ENCODE measurements around the gene PXDN.

Gene PXDN

DNA sequence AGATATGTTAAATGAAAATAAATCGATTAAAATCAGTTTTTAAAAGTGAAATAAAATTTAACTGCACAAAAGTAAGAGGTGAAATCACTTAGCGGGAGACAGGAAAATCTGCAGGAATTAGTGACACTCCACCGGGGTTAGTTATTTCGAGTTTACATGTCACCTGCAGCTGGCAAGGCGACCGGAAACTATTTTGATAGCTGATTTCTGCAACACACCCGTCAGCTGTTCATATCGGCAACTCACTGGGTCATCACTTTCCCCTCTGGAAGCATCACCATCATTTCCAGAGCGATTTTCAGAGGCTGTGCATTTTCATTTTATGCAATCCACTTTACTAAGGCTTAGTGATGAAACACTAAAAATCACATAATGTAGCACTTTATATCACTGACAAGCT lies 52.9 kb downstream of the PXDN start:
- no peak for DNase-seq (ENCODE audit: low read depth)
- no peak overlapping the region for H3K4me3 ChIP-seq (ENCODE audit: low read depth, low read length)
- no peak for TF ChIP-seq MYC (IDR thresholded peaks at IDR 0.05; ENCODE audit: low read depth, low read length)
- TF ChIP-seq, protein P1, sequence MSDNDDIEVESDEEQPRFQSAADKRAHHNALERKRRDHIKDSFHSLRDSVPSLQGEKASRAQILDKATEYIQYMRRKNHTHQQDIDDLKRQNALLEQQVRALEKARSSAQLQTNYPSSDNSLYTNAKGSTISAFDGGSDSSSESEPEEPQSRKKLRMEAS (IDR thresholded peaks at IDR 0.05; ENCODE audit: low read depth, low read length): no peak
- TF ChIP-seq, protein P2, sequence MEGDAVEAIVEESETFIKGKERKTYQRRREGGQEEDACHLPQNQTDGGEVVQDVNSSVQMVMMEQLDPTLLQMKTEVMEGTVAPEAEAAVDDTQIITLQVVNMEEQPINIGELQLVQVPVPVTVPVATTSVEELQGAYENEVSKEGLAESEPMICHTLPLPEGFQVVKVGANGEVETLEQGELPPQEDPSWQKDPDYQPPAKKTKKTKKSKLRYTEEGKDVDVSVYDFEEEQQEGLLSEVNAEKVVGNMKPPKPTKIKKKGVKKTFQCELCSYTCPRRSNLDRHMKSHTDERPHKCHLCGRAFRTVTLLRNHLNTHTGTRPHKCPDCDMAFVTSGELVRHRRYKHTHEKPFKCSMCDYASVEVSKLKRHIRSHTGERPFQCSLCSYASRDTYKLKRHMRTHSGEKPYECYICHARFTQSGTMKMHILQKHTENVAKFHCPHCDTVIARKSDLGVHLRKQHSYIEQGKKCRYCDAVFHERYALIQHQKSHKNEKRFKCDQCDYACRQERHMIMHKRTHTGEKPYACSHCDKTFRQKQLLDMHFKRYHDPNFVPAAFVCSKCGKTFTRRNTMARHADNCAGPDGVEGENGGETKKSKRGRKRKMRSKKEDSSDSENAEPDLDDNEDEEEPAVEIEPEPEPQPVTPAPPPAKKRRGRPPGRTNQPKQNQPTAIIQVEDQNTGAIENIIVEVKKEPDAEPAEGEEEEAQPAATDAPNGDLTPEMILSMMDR (IDR thresholded peaks at IDR 0.05; ENCODE audit: low read depth, low read length): no peak
- TF ChIP-seq POLR2A (IDR thresholded peaks at IDR 0.05; ENCODE audit: extremely low read depth, insufficient read length): no peak

GRCh38 chr2:1690056-1690775 lies 54.1 kb downstream of the PXDN start:
- H3K4me3 ChIP-seq (ENCODE audit: low read depth, low read length): no peak overlapping the region
- TF ChIP-seq MYC (IDR thresholded peaks at IDR 0.05; ENCODE audit: low read depth, low read length): no peak
- no peak for TF ChIP-seq POLR2A (IDR thresholded peaks at IDR 0.05; ENCODE audit: extremely low read depth, insufficient read length)
- DNase-seq (ENCODE audit: low read depth): no peak

GRCh38 chr2:1688859-1689258 lies 55.5 kb downstream of the PXDN start:
- no peak for TF ChIP-seq POLR2A (IDR thresholded peaks at IDR 0.05; ENCODE audit: extremely low read depth, insufficient read length)
- TF ChIP-seq, protein P2 (IDR thresholded peaks at IDR 0.05; ENCODE audit: low read depth, low read length): no peak
- TF ChIP-seq, protein P1 (IDR thresholded peaks at IDR 0.05; ENCODE audit: low read depth, low read length): no peak
- no peak for TF ChIP-seq MYC (IDR thresholded peaks at IDR 0.05; ENCODE audit: low read depth, low read length)
- no peak overlapping the region for H3K4me3 ChIP-seq (ENCODE audit: low read depth, low read length)

DNA sequence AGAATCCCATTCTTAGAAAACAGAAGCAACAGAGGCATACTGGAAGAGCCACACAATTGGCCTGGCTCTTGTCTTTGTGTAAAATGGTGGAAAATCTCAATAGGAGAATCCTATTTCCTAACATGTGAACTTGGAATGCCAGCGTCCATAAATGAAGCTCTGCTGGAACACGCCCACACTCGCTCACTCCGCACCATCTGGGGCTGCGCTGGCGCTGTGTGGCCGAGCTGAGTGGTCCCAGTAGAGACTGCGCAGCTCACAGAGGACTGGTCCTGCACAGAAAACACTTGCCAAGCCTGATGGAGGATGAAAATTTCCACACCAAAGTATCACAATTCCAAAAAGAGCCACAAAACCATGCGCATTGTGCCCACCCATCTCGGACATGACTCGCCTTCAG lies 56.2 kb downstream of the PXDN start:
- DNase-seq (ENCODE audit: low read depth): no peak
- TF ChIP-seq, protein P1 (IDR thresholded peaks at IDR 0.05; ENCODE audit: low read depth, low read length): no peak
- TF ChIP-seq, protein P2 (IDR thresholded peaks at IDR 0.05; ENCODE audit: low read depth, low read length): no peak
- TF ChIP-seq MYC (IDR thresholded peaks at IDR 0.05; ENCODE audit: low read depth, low read length) (no peak), POLR2A (IDR thresholded peaks at IDR 0.05; ENCODE audit: extremely low read depth, insufficient read length) (no peak)
- H3K4me3 ChIP-seq (ENCODE audit: low read depth, low read length): no peak overlapping the region

More at GRCh38 chr2:1688859-1689258, 55.5 kb downstream of the PXDN start:
- DNase-seq (ENCODE audit: low read depth): no peak

DNA sequence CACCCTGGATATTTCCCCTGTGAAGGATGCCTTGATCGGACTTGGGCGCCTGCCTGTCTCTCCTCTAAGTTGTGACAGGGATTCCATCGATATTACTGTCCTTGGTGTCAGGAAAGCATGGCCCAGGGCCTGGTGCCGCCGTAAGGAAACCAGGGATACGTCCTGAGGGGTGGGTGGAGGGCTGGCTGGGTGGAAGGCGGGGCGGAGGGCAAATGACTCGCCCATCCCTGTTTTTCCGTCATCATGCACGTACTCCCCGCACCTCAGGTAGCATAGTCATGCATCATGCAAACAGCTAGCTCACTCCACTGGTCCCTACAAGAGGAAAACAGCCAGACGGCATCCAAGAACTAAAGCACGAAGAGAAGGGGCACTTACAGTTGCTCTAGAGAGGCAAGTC lies 57.1 kb downstream of the PXDN start:
- H3K4me3 ChIP-seq (ENCODE audit: low read depth, low read length): no peak overlapping the region
- no peak for TF ChIP-seq MYC (IDR thresholded peaks at IDR 0.05; ENCODE audit: low read depth, low read length)
- no peak for TF ChIP-seq POLR2A (IDR thresholded peaks at IDR 0.05; ENCODE audit: extremely low read depth, insufficient read length)
- TF ChIP-seq, protein P1 (IDR thresholded peaks at IDR 0.05; ENCODE audit: low read depth, low read length): no peak
- TF ChIP-seq, protein P2 (IDR thresholded peaks at IDR 0.05; ENCODE audit: low read depth, low read length): no peak
- DNase-seq (ENCODE audit: low read depth): no peak

DNA sequence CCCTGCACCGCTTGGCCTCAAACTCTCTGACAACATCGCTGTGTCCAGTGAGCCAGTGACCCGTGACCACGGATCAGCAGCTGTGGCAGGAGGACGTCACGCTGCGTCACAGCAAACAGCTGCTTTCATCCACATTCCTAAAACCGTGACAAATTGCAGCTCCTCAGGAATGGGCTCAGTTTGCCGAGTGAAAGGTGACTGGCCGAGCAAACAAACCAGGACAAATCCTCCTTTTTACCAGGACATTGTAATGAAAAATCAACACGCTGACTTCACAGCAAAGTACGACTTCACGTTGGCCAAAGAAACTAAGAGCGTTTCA lies 57.6 kb downstream of the PXDN start:
- DNase-seq (ENCODE audit: low read depth): no peak
- no peak overlapping the region for H3K4me3 ChIP-seq (ENCODE audit: low read depth, low read length)

More for the DNA sequence above, 57.6 kb downstream of the PXDN start:
- TF ChIP-seq, protein P1 (IDR thresholded peaks at IDR 0.05; ENCODE audit: low read depth, low read length): no peak
- TF ChIP-seq POLR2A (IDR thresholded peaks at IDR 0.05; ENCODE audit: extremely low read depth, insufficient read length): no peak
- TF ChIP-seq MYC (IDR thresholded peaks at IDR 0.05; ENCODE audit: low read depth, low read length): no peak
- TF ChIP-seq, protein P2 (IDR thresholded peaks at IDR 0.05; ENCODE audit: low read depth, low read length): no peak
